ENCODE measurements around the gene SIVA1.

Gene SIVA1

DNA sequence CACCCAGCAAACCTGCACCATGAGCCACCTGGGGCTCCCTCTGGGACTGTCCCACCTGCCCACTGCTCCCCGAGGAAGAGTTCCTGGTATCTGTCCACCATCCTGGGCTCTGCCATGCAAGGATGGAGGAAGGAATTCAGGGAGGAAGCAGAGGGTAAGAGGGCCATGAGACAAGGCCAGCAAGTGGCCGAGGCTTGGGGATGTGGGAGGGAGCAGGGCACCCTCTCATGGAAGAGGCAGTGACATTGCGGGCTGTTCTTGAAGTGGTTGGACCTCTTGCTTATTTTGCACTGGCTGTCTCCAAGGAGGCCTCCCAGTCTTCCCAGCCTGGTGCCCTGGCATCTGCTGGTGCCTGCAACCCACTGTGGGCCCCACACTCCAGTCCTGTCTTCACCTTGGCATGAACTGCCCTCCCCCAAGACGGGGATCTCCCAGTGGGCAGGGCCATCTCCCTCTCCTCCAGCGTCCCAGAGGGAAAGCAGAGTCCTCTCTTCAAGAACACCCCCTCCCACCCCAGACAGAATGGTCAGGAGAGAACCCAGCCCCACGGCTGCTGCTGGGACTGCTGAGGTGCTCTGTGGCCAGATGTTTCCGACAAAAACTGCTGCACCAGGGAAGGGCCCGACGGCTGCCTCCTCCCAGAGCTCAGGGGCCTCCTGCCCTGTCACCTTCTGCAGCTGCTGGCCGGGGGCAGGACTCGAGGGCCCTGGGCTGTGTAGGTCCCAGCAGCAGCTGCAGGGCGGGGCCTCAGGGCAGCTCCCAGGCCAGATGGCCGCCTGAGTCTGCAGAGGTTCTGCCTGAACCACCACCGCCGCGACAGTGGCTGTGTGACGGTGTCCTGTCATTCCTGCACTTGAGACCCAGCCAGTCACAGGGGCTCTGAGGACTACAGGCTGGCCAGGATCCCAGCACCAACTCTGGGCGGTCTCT lies 44.4 kb downstream of the SIVA1 start:
- peak; percentile 76 for DNase-seq (ENCODE audit: low spot score)

DNA sequence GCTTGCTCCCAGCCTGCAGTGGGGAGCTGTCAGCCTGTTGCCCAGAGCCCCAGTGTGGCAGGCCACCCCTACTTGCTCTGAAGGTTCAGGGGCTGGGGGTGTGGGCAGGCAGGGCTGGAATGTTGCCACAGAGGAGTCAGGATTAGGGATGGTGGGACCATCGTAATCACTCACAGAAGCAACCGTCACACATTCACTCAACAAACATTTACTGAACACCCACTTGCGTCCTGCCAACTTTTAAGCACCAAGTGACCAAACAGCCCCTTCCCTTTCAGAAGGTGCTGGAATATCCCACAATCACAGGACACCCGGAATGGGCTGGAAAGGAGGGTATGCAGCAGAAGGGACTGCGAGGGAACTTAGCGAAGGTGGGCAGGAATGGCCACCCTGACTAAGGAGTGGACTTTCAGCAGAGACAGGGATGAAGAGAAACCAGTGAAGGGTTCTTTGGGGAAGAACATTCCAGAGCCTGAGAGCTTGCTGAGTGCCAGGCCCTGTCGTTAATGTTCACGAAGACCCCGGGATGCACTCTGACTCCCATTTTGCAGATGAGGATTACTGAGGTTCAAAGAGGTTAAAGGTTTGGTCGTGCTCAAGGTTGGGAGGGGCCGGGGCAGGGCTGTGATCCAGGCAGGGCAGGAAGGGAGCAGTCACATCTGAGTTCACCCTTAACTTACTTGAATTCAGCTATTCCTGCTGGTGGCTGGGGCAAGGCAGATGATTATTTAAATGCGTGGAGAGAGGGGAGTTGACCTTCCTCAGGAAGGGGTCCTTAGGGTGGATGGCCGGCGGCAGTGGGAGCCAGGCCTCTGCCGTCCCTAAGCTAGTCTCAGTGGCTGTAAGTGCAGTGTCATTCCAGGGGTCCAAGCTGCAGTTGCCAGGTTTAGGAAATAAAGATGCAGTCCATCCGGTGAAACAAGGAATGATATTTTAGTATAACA lies 45.6 kb downstream of the SIVA1 start:
- no peak for DNase-seq (ENCODE audit: low spot score)

DNA sequence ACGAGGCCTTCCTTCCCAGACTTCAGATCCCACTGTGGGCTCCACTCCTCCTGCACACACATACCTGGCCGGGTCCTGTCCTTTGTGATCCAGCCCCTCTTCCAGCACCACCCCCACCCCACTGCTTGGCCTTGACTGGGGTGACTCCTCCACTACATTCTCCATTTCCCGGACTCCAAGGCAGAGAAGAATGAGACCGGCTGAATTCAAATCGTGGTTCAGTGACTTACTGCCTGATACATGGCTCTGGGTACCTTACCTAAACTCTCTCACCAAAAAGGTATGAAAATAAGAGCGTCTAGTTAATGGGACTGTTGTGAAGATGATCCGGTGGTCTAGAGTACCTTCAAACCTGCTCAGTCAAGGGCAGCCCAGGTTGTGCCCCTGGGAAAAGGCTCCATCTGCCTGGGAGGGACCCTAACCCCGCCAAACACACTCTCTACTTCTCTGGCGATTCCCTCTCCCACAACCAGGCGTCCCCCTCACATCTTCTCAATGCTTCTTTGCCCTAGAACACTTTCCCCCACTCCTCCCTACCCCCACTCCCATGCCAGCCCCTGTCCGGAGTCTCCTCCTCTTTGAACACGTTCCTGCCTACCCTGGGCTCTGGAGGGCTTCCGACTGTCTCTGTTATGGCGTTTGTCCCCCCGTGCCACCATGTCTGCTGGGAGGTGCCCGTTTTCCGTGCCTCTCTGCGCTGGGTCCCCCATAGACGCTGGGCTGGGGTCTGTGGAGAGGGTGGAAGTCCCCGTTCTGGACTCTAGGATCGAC lies 46.5 kb downstream of the SIVA1 start:
- DNase-seq (ENCODE audit: low spot score) = no peak

DNA sequence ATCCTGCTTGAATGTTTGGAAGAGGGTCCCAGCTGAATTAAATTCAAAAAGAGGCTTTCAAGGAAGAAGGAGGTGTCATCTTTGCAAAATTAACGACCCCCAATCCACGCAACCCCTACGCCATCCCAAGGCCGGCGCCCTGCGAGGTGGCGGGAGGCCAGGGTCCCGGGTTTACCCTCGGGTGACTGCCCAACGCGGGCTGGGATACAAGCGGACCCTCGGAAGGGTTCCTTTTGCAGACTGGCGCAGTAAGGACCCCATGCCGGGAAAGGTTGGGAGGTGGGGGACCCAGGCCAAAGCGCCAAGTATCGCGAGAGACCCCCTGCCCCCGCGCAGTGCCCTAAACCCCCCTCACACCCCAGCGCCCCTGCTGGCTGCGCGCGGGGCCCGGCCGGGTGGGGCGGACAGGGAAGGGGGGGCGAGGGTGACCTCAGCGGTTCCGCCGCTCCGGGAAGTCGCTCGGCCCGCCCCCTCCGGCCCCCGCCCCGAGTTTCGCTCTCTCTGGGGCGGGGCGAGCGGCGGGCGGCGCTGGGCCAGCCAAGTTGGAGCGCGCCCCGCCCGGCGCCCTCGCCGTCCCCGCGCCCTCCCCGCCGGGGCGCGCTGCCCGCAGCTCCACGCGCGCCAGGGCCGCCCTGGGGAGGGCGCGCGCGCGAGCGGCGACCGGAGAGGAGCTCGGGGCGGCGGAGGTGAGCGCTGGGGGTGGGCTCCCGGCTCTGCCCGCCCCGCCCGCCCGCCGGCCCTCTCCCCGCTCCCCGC lies 47.2 kb downstream of the SIVA1 start:
- DNase-seq (ENCODE audit: low spot score) = no peak

DNA sequence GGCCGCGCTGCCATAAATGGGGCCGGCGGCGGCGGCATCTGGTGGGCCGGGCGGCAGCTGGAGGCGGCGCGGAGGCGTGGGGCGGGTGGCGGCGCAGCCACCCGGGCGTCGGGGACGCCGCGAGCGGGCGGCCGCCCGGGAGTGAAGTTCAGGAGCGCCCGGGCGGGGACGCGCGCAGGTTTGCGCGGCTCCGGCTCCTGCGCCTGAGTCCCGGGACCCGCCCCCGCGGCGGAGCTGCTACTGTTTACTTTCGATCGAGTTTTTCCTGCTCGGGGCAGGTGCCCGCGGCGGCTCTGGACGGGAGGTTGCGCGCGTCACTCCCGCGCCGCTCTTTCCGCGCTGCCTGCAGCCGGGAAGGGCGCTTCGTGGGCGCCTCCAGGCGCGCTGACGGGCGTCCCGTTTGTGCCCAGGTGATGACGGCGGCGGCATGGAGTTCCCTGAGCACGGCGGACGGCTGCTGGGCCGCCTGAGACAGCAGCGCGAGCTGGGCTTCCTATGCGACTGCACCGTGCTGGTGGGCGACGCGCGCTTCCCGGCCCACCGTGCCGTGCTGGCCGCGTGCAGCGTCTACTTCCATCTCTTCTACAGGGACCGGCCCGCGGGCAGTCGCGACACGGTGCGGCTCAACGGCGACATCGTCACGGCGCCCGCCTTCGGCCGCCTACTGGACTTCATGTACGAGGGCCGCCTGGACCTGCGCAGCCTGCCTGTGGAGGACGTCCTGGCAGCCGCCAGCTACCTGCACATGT lies 48.0 kb downstream of the SIVA1 start, which contains the start of gene ZBTB42:
ZBTB42 (plus strand) TSS at position 331 of the 749 bp plus-strand sequence; CDS start at position 428, 97 bp downstream.
- DNase-seq (ENCODE audit: low spot score) = no peak

DNA sequence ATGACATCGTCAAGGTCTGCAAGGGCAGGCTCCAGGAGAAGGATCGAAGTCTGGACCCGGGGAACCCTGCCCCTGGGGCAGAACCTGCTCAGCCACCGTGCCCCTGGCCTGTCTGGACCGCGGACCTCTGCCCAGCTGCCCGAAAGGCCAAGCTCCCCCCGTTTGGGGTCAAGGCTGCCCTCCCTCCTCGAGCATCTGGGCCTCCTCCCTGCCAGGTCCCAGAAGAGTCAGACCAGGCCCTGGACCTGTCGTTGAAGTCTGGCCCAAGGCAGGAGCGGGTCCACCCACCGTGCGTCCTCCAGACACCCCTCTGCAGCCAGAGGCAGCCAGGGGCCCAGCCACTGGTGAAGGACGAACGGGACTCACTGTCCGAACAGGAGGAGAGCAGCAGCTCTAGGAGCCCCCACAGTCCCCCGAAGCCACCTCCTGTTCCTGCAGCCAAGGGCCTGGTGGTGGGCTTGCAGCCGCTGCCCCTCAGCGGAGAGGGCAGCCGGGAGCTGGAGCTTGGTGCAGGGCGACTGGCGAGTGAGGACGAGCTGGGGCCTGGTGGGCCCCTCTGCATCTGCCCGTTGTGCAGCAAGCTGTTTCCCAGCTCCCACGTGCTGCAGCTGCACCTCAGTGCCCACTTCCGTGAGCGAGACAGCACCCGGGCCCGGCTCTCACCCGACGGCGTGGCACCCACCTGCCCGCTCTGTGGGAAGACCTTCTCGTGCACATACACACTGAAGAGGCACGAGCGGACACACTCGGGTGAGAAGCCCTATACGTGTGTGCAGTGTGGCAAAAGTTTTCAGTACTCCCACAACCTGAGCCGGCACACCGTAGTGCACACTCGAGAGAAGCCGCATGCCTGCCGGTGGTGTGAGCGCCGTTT lies 48.8 kb downstream of the SIVA1 start:
- no peak for DNase-seq (ENCODE audit: low spot score)

DNA sequence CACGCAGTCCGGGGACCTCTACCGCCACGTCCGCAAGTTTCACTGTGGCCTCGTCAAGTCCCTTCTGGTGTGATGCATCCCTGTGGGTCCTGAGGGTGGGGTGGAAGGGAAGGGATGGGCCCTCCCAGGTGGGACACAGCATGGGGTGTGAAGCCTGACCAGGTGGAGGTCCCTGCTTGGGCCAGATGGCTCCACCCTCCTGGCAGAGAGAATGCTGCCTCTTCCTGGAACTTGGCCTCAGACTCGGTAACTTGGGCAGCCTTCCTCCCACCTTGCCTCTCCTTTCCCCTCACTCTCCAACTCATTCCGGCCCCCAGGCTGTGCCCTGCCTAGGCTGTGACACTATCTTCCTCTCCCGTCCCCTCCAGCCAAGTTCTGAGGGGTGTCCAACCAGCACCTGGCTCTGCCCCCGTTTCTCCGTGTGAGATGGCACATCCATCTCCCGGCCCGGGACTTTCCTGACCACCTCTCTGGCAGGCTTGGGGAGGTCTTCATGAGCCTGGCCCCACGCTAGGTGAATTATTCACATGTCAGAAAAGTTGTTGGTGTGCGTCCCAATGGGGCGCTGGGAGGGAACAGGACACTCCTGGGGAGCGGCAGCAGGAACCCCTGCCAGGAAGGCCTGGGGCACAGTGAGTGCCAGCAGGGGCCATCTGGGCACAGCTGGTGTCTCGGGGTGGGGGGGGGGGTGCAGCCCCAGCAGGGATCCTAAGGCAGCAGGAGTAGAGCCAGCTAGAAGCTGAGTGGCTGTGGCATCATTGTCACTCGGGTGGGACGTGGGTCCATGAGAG lies 49.6 kb downstream of the SIVA1 start:
- DNase-seq (ENCODE audit: low spot score) = no peak

DNA sequence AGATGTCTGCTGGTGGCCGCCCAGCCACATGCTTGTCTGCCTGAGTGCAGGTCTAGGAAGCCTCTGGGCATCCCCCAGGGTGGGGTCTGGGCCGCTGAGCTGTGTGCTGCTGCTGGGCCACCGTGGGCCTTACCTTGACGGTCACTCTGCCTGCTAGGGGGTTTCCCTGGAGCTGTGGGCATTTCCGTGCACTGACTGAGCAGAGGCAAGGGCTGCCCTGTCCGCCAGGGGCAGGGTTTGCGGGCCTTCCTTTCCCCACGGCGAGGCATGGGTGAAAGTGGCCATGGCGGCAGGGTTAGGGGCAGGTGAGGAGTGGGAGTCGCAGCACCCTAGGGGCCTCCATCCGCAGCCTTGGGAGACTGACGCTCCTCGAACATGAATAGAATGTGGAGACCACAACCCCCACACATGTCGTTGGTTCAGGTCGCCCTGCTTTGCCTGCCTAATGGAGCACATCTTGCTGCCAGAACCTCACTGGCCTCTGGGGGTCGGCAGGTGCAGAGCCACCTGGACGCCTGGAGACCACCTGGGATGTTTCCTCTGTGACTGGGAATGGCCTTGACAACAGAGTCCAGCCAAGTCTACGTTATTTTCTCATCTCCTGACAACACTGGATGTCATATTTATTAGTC lies 50.4 kb downstream of the SIVA1 start:
- no peak for DNase-seq (ENCODE audit: low spot score)

DNA sequence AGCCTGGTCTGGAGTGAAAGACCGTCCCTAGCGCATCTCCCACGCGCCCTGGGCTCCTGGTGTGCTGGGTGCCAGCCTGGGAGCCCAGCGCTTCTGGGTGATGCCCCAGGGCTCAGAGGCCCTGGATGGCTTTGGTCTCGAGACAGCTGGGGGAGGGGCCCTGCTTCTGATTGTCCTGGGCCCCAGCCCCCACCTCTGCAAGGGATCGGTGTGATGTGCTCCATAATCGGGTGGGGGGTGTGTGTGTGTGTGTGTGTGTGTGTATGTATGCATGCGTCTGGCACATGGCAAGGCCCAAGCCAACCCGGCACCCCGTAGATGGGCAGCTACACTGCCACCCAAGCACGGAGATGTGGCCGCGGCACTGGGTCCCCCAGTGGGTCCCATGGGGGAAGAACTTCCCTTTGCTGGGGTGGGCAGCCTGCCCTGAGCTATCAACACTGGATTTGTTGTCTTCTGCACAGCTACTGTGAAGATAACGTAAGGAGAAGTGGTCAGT lies 51.0 kb downstream of the SIVA1 start:
- no peak for DNase-seq (ENCODE audit: low spot score)

DNA sequence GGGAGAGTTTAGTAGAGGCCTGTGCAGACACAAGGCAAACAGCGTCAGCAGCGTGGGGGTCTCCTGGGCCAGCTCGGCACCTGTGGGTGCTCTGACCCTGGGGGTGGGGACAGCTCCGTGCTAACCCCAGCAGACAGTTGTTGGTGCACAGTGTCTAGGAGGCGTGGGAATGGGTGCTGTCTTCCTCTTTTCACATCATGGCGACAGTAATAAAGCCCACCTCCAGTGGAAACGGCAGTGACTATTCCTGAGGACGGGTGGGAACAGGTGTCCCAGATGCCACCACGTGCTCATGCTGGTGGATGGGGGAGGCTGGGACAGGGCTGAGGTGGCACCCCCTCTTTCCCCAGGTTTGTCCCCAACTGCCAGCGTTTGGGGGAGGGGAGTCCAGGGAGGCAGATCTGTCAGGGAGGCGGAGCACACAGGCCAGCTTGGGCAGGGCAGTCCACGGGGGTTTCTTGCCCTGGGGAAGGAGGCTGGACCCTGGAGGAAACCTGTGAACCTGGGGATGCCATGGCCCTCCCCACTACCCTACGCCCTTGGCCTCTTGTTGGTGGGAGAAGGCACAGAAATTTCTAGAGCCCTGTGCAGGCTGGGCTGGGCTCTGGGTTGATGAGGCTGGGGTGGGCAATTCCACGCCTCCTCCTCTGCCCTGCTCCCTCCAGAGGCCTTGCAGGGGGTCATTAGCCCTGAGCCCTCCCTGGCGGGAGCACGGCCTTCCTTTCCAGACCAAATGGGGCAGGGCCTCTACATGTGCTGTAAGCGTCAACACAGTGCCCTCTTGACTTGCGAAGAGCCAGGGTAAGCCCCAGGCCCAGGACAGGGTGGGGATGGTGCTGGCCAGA lies 51.8 kb downstream of the SIVA1 start:
- DNase-seq (ENCODE audit: low spot score) = no peak

DNA sequence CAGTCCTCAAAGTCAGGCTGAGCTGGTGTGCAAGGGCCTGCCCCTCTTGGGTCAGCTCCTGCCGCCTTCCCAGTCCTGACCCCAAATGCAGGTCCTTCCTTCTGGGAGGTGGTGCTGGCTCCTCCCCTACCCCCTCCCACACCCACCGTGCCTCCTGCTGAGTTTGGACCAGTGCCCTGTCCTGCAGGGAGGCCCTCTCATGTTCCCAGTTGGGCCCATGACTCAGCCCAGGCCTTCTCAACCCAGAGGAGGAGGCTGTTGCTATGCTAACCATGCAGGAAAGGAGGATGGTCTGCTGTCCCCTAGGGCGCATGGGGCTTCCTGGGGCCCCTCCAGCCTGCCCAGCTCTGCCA lies 52.4 kb downstream of the SIVA1 start:
- no peak for DNase-seq (ENCODE audit: low spot score)

DNA sequence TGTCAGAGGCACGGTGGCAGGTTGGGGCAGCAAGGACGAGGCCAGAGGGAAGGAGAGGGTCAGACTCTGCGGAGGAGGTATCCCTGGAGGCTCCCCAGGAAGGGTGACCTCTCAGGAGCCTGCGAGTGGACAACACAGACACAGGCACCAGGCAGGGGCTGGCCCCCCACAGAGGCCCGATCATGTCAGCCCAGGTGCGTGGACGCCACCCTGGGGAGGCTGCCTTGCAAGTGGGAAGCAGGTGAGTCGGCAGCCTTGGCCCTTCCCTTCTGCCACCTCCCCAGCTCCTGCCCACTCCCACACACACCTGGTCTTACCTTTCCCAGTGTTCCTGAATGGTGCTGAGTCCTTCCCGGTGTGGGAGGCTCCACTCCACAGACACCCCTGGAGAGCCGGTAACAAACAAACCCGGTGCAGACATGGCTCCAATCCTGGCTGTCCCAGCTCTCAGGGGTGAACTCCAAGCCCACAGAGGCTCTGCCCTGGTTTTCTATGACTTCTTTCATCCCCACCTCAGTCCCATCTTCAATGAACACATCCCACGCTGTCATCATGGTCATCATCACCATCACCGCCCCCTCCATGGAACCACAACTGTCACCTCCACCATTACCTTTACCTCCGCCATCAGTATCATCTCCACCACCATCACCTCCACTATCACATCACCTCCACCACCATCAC lies 53.1 kb downstream of the SIVA1 start:
- DNase-seq (ENCODE audit: low spot score) = no peak

DNA sequence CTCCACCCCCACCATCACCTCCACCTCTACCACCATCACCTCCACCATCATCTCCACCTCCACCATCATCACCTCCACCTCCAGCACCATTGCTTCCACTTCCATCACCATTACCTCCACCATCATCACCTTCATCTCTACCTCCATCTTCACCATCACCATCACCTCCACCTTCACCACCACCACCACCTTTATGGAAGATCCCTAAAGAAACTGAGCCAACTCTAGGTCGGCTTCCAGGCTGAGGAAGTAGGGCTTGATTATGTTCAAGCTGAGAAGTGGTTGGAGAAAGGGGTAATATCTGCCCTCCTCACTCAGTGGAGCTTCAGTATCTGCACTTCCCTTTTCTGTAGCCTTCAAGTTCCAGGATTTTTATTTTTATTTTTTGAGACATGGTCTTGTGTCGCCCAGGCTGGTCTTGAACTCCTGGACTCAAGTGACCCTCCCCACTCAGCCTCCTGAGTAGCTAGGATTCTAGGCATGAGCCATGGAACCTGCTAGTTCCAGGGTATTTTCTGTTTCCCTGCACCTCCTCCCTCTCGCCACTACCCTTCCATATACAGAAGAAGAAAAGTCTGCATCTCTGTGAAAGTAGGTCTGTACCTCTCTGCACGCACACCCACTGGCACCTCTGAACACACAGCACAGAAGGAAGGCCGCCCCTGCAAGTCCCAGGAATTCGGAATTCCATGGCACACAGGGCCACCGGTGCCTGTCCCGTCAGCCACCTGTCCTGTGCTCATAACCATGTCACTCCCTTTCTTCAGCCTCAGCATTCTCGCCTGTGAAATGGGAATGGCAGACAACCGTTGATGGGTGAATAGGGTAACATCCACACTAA lies 53.9 kb downstream of the SIVA1 start:
- no peak for DNase-seq (ENCODE audit: low spot score)

DNA sequence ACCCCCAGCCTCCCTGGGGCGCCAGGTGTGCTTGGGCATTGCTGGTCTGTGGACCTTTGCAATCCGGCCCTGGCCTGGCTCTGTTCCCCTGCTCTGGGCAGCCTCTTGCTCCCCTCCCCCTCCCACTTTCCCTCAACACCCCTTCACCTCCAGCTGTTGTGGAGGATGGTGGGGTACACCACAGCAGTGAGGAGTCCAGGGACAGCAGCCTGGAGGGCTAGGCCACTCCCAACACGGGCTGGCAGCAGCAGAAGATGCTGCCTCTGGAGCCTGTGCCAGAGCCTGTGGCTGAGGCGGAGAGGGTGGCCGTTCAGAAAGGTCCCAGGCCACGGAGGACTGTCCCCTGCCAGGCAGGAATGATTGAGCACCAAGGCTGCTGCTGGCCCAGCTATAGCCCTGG lies 55.5 kb downstream of the SIVA1 start:
- no peak for DNase-seq (ENCODE audit: low spot score)

All from NAMALWA (cell line).